Measurements from ENCODE around the gene C15orf39. TPM values are rescaled to one million over a fixed set of nuclear protein-coding genes. Genes with fewer than 3 reads are reported as not detected.

Gene C15orf39
- total and polyA plus RNA-seq, 2 of the 13 experiments (the other 11 are each of a cell fraction or from before 2014, with no cell fraction given): 6.2 to 13.5 TPM

GRCh38 chr15:75164625-75165350 is 36.9 kb upstream of the C15orf39 start:
- Histone ChIP-seq H3K9me3 (ENCODE audit: low read length) (no peaks in the 10 kb centered on the region; the same call in 1 of the 2 replicates), H3K4me1 (ENCODE audit: insufficient read depth, low read length) (peaks cover 45% of the 10 kb centered on the region), H3K4me3 (replicated peaks in 1 of 3; ENCODE audit: insufficient read depth in 1 of 3, low read depth in 2 of 3, low read length in 3 of 3) (no peak overlapping the region), H3K27ac (ENCODE audit: extremely low read length, insufficient read depth, low read length) (no peak overlapping the region), H4K20me1 (ENCODE audit: insufficient read depth, low read length) (no peaks in the 10 kb centered on the region), H3K27me3 (ENCODE audit: control insufficient read depth in 1 of 2, insufficient read depth in 2 of 2, low read length in 2 of 2) (no peaks in the 10 kb centered on the region; a peak in 1 of 5 replicates), H2AFZ (ENCODE audit: low read length) (no peak overlapping the region), H3K9ac (ENCODE audit: insufficient read depth, low read depth, low read length) (no peak overlapping the region), H3K36me3 (replicated peaks in 1 of 2; ENCODE audit: control insufficient read depth in 1 of 2, insufficient read depth in 2 of 2, low read length in 2 of 2) (no peaks in the 10 kb centered on the region), H3K4me2 (ENCODE audit: low read depth, low read length) (no peak overlapping the region), H3K79me2 (ENCODE audit: insufficient read depth, low read length) (no peaks in the 10 kb centered on the region)
- ATAC-seq: no peak
- intact Hi-C loops (cut with micrococcal nuclease; ENCODE audit: unreplicated experiment) (no loop called here), in situ Hi-C loops (cut with HindIII; ENCODE audit: extremely low pct_ligation_motif_present, low pct_unique_long_range_greater_than_20kb) (no loop called here)
- TF ChIP-seq, protein P1, sequence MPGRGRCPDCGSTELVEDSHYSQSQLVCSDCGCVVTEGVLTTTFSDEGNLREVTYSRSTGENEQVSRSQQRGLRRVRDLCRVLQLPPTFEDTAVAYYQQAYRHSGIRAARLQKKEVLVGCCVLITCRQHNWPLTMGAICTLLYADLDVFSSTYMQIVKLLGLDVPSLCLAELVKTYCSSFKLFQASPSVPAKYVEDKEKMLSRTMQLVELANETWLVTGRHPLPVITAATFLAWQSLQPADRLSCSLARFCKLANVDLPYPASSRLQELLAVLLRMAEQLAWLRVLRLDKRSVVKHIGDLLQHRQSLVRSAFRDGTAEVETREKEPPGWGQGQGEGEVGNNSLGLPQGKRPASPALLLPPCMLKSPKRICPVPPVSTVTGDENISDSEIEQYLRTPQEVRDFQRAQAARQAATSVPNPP (CRISPR knock-in tag; IDR thresholded peaks at IDR 0.05): no peak
- TF ChIP-seq ZZZ3 (CRISPR knock-in tag; IDR thresholded peaks at IDR 0.05; ENCODE audit: borderline replicate concordance) (no peak), ZFP82 (CRISPR knock-in tag; IDR thresholded peaks at IDR 0.05; ENCODE audit: borderline replicate concordance) (no peak), ATF7 (IDR thresholded peaks at IDR 0.05) (no peak), ATF7 (CRISPR knock-in tag; IDR thresholded peaks at IDR 0.05) (no peak), THYN1 (CRISPR knock-in tag; IDR thresholded peaks at IDR 0.05; ENCODE audit: borderline replicate concordance, low read depth) (no peak), ZNF597 (CRISPR knock-in tag; IDR thresholded peaks at IDR 0.05) (no peak), ZNF383 (CRISPR knock-in tag; IDR thresholded peaks at IDR 0.05; ENCODE audit: borderline replicate concordance) (no peak), ZNF576 (CRISPR knock-in tag; IDR thresholded peaks at IDR 0.05) (no peak), HDAC6 (IDR thresholded peaks at IDR 0.05; ENCODE audit: low read depth, low read length) (no peak), ZBTB38 (CRISPR knock-in tag; IDR thresholded peaks at IDR 0.05) (no peak), SNRNP70 (IDR thresholded peaks at IDR 0.05; ENCODE audit: low read depth, low read length) (no peak), MAFF (IDR thresholded peaks at IDR 0.05; ENCODE audit: low read depth, low read length) (no peak), SIX4 (CRISPR knock-in tag; IDR thresholded peaks at IDR 0.05) (no peak), MEIS2 (CRISPR knock-in tag; IDR thresholded peaks at IDR 0.05) (no peak), TERF1 (CRISPR knock-in tag; IDR thresholded peaks at IDR 0.05) (no peak), MYC (CRISPR knock-in tag; IDR thresholded peaks at IDR 0.05; ENCODE audit: borderline replicate concordance) (no peak), ZNF101 (CRISPR knock-in tag; IDR thresholded peaks at IDR 0.05; ENCODE audit: borderline replicate concordance, low read depth) (no peak)
- WGBS (ENCODE audit: low lambda C conversion rate): 74% methylated on average over 4 of the region's 4 CpGs
- FAIRE-seq: no peak
- BruUV-seq (replicated peaks): no TSS peak
- ChIA-PET CTCF (ENCODE audit: low intra/inter-chr PET ratio, low total read pairs) (no interaction called here), POLR2A (no interaction called here)
- DNase-seq (ENCODE audit: low spot score): no peak

Data from HepG2 (cell line).